HepG2 (cell line): ENCODE results near the gene CRTC2. TPM values are rescaled to one million over a fixed set of nuclear protein-coding genes. Genes with fewer than 3 reads are reported as not detected.

Experiments
- CBFB ChIP-seq: sonication (generic); formaldehyde crosslinking; IDR thresholded peaks from 2 replicates; pipeline ENCODE4 v1.4.0; 2020; ENCODE audit warnings: missing genetic modification reagents
- DMAP1 ChIP-seq: IDR thresholded peaks from 2 replicates; pipeline ENCODE4 v1.6.1; 2016
- EEA1 ChIP-seq: sonication (generic); formaldehyde crosslinking; IDR thresholded peaks from 2 replicates; pipeline ENCODE4 v1.5.1; 2020; ENCODE audit warnings: mild to moderate bottlenecking, missing genetic modification reagents, borderline replicate concordance
- FOSL2 ChIP-seq: sonication (generic); formaldehyde crosslinking; IDR thresholded peaks from 2 replicates; pipeline ENCODE4 v1.4.0; 2020; ENCODE audit warnings: missing genetic modification reagents
- HES4 ChIP-seq: sonication (generic); formaldehyde crosslinking; IDR thresholded peaks from 2 replicates; pipeline ENCODE4 v1.9.0; 2021; ENCODE audit warnings: mild to moderate bottlenecking, missing genetic modification reagents, borderline replicate concordance
- KLF13 ChIP-seq: sonication (generic); formaldehyde crosslinking; IDR thresholded peaks from 2 replicates; pipeline ENCODE4 v1.4.0; 2020; ENCODE audit warnings: mild to moderate bottlenecking, missing genetic modification reagents
- MYNN ChIP-seq: sonication (generic); formaldehyde crosslinking; IDR thresholded peaks from 2 replicates; pipeline ENCODE4 v1.4.0; 2020; ENCODE audit warnings: mild to moderate bottlenecking, low read depth, missing genetic modification reagents
- SP1 ChIP-seq, 2 experiments: fragments of 450-650 bp in 1 of 2; sonication (generic) in 1 of 2; formaldehyde crosslinking in 1 of 2; IDR thresholded peaks; 2 replicates each; pipeline versions ENCODE4 v1.4.0 to v1.6.1; 2016 to 2020; ENCODE audit warnings: missing genetic modification reagents in 1 of 2
- SRSF4 ChIP-seq: fragments of 200-400 bp; formaldehyde crosslinking; IDR thresholded peaks from one replicate; pipeline ENCODE4 v1.6.1; 2018; ENCODE audit warnings: mild to moderate bottlenecking, low read depth, low read length, moderate library complexity; ENCODE audit not compliant: poor library complexity, severe bottlenecking
- ZBTB44 ChIP-seq: sonication (generic); formaldehyde crosslinking; IDR thresholded peaks from 2 replicates; pipeline ENCODE4 v1.4.0; 2020; ENCODE audit warnings: missing genetic modification reagents
- ZNF253 ChIP-seq: sonication (generic); formaldehyde crosslinking; IDR thresholded peaks from 2 replicates; pipeline ENCODE4 v1.8.0; 2022; ENCODE audit warnings: mild to moderate bottlenecking, missing genetic modification reagents, borderline replicate concordance
- ZNF292 ChIP-seq: sonication (generic); formaldehyde crosslinking; IDR thresholded peaks from 2 replicates; pipeline ENCODE4 v1.8.1; 2022; ENCODE audit warnings: mild to moderate bottlenecking, low read depth, missing genetic modification reagents, borderline replicate concordance
- ZNF317 ChIP-seq: sonication (generic); formaldehyde crosslinking; IDR thresholded peaks from 2 replicates; pipeline ENCODE4 v1.5.0; 2020; ENCODE audit warnings: mild to moderate bottlenecking, missing genetic modification reagents
- ZNF382 ChIP-seq: sonication (generic); formaldehyde crosslinking; IDR thresholded peaks from 2 replicates; pipeline ENCODE4 v1.5.0; 2020; ENCODE audit warnings: missing genetic modification reagents, mild to moderate bottlenecking, borderline replicate concordance
- ZNF484 ChIP-seq: sonication (generic); formaldehyde crosslinking; IDR thresholded peaks from 2 replicates; pipeline ENCODE4 v1.5.1; 2020; ENCODE audit warnings: mild to moderate bottlenecking, low read depth, missing genetic modification reagents, borderline replicate concordance
- ZNF746 ChIP-seq: sonication (generic); formaldehyde crosslinking; IDR thresholded peaks from 2 replicates; pipeline ENCODE4 v1.8.0; 2022; ENCODE audit warnings: mild to moderate bottlenecking, missing genetic modification reagents
- polyA plus RNA-seq, 8 experiments: library from polyadenylated mRNA; depleted of rRNA in 3 of 8; stranded (reverse) in 7 of 8; unstranded in 1 of 8; fragments of >200 nt; fragmentation: Illumina TruSeq in 4 of 8; extraction: Trizol in 4 of 8; gene quantifications; 2 replicates each; pipeline versions ENCODE4 v1.2.1 to v1.2.3, GENCODE V29; 2011 to 2016; ENCODE audit warnings: low read depth in 4 of 8, missing spikeins in 1 of 8, mixed read lengths in 1 of 8; ENCODE audit not compliant: insufficient read depth in 1 of 8
- total RNA-seq, 5 experiments: library from RNA; depleted of rRNA; stranded (reverse); fragments of >200 nt; fragmentation: Illumina TruSeq; extraction: Trizol; gene quantifications; 2 replicates each; pipeline ENCODE4 v1.2.3, GENCODE V29; 2016; ENCODE audit warnings: low read depth in 1 of 5
- TF ChIP-seq, protein P1 (sequence below): sonication (generic); formaldehyde crosslinking; IDR thresholded peaks from 2 replicates; pipeline ENCODE4 v1.5.0; 2020; ENCODE audit warnings: mild to moderate bottlenecking, missing genetic modification reagents, borderline replicate concordance
- TF ChIP-seq, protein P2 (sequence below): IDR thresholded peaks from 2 replicates; pipeline ENCODE4 v1.6.1; 2018; ENCODE audit warnings: missing genetic modification reagents, mild to moderate bottlenecking, missing compliant biosample characterization
- TF ChIP-seq, protein P3 (sequence below): fragments of 450-650 bp; IDR thresholded peaks from 2 replicates; pipeline ENCODE4 v1.6.1; 2016

Gene CRTC2
- total and polyA plus RNA-seq, 2 of the 13 experiments (the other 11 are each of a cell fraction or from before 2014, with no cell fraction given): 6.1 to 26.7 TPM

DNA sequence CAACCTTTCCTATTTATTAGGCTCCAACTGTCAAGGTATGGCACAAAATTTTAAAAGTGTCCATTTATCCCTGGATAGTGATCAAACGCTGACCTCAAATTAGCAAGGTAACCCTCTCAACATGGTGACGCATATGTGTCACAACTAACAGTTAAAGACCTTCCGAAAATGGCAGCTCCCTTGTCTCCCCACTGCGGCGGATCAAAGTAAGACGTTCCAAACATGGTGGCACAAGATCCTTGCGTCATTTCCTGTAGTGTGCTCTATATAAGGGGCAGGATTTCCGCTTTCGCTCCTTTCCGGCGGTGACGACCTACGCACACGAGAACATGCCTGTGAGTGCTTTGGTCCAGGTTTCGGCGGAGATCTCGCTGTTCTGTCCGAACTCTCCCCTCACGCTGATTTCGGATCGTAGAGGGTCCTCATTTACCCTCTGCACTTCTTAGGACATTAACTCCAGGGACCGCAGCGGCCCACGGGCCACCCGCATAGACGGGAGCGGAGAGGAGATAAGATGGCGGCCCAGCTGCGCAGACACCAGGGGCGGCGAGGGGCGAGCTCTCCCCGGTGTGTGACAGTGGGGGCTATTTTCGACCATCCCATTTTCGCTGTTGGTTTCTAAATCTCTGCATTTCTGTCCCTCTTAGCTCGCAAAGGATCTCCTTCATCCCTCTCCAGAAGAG, 32.2 kb upstream of the CRTC2 start, which contains the start of gene RPS27 (continued):
- peak; percentile 79; the same call in 1 of the 2 replicates for TF ChIP-seq MYNN (CRISPR knock-in tag)
- no peak for TF ChIP-seq HES4
- TF ChIP-seq, protein P1, sequence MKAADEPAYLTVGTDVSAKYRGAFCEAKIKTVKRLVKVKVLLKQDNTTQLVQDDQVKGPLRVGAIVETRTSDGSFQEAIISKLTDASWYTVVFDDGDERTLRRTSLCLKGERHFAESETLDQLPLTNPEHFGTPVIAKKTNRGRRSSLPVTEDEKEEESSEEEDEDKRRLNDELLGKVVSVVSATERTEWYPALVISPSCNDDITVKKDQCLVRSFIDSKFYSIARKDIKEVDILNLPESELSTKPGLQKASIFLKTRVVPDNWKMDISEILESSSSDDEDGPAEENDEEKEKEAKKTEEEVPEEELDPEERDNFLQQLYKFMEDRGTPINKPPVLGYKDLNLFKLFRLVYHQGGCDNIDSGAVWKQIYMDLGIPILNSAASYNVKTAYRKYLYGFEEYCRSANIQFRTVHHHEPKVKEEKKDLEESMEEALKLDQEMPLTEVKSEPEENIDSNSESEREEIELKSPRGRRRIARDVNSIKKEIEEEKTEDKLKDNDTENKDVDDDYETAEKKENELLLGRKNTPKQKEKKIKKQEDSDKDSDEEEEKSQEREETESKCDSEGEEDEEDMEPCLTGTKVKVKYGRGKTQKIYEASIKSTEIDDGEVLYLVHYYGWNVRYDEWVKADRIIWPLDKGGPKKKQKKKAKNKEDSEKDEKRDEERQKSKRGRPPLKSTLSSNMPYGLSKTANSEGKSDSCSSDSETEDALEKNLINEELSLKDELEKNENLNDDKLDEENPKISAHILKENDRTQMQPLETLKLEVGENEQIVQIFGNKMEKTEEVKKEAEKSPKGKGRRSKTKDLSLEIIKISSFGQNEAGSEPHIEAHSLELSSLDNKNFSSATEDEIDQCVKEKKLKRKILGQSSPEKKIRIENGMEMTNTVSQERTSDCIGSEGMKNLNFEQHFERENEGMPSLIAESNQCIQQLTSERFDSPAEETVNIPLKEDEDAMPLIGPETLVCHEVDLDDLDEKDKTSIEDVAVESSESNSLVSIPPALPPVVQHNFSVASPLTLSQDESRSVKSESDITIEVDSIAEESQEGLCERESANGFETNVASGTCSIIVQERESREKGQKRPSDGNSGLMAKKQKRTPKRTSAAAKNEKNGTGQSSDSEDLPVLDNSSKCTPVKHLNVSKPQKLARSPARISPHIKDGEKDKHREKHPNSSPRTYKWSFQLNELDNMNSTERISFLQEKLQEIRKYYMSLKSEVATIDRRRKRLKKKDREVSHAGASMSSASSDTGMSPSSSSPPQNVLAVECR (CRISPR knock-in tag): peak; percentile 95
- TF ChIP-seq SP1 (IDR thresholded peaks at IDR 0.05): no peak
- TF ChIP-seq SP1 (CRISPR knock-in tag; IDR thresholded peaks at IDR 0.05): peak; percentile 63
- TF ChIP-seq CBFB (CRISPR knock-in tag): peak; percentile 83
- no peak for TF ChIP-seq SRSF4
- TF ChIP-seq ZNF317 (CRISPR knock-in tag): no peak; the same call in 1 of the 2 replicates
- no peak for TF ChIP-seq ZBTB44
- peak; percentile 94 for TF ChIP-seq DMAP1 (CRISPR knock-in tag)
- TF ChIP-seq ZNF382 (CRISPR knock-in tag): no peak
- TF ChIP-seq FOSL2: peak; percentile 59
- no peak for TF ChIP-seq ZNF253
- TF ChIP-seq, protein P2, sequence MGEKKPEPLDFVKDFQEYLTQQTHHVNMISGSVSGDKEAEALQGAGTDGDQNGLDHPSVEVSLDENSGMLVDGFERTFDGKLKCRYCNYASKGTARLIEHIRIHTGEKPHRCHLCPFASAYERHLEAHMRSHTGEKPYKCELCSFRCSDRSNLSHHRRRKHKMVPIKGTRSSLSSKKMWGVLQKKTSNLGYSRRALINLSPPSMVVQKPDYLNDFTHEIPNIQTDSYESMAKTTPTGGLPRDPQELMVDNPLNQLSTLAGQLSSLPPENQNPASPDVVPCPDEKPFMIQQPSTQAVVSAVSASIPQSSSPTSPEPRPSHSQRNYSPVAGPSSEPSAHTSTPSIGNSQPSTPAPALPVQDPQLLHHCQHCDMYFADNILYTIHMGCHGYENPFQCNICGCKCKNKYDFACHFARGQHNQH (CRISPR knock-in tag): peak; percentile 82; the same call in 1 of the 2 replicates
- TF ChIP-seq ZNF746 (CRISPR knock-in tag): peak; percentile 30; the same call in 1 of the 2 replicates
- TF ChIP-seq ZNF484 (CRISPR knock-in tag): no peak
- peak; percentile 81; the same call in 1 of the 2 replicates for TF ChIP-seq EEA1 (CRISPR knock-in tag)
- TF ChIP-seq, protein P3, sequence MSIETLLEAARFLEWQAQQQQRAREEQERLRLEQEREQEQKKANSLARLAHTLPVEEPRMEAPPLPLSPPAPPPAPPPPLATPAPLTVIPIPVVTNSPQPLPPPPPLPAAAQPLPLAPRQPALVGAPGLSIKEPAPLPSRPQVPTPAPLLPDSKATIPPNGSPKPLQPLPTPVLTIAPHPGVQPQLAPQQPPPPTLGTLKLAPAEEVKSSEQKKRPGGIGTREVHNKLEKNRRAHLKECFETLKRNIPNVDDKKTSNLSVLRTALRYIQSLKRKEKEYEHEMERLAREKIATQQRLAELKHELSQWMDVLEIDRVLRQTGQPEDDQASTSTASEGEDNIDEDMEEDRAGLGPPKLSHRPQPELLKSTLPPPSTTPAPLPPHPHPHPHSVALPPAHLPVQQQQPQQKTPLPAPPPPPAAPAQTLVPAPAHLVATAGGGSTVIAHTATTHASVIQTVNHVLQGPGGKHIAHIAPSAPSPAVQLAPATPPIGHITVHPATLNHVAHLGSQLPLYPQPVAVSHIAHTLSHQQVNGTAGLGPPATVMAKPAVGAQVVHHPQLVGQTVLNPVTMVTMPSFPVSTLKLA: no peak
- TF ChIP-seq ZNF292 (CRISPR knock-in tag): peak; percentile 43; the same call in 1 of the 2 replicates
- no peak for TF ChIP-seq KLF13 (CRISPR knock-in tag)
